H7 (cell line): Measurements from ENCODE around the gene SPAG16. TPM values are rescaled to one million over a fixed set of nuclear protein-coding genes. Genes with fewer than 3 reads are reported as not detected.

ENCODE experiments used
- DNase-seq: peaks from one replicate; pipeline ENCODE4 v3.0.0; 2012
- H3K27me3 ChIP-seq: 2 replicates; pipeline ENCODE4 v1.6.0; 2011; ENCODE audit warnings: mild to moderate bottlenecking, low read length; ENCODE audit not compliant: control insufficient read depth, insufficient read depth
- H3K36me3 ChIP-seq: replicated peaks from 2 replicates; pipeline ENCODE4 v1.5.1; 2011; ENCODE audit warnings: low read length; ENCODE audit not compliant: control insufficient read depth, insufficient read depth
- H3K4me3 ChIP-seq: 2 replicates; pipeline ENCODE4 v1.5.1; 2011; ENCODE audit warnings: low read depth, mild to moderate bottlenecking, control low read depth, low read length, moderate library complexity; ENCODE audit not compliant: insufficient read depth
- total RNA-seq: library from RNA; depleted of rRNA; stranded (reverse); fragments of >200 nt; shearing (Covaris generic); gene quantifications from 2 replicates; pipeline ENCODE4 v1.2.3, GENCODE V29; 2014

Gene SPAG16
- total RNA-seq, 1 experiment from 2014 or later = 17.2 TPM

DNA sequence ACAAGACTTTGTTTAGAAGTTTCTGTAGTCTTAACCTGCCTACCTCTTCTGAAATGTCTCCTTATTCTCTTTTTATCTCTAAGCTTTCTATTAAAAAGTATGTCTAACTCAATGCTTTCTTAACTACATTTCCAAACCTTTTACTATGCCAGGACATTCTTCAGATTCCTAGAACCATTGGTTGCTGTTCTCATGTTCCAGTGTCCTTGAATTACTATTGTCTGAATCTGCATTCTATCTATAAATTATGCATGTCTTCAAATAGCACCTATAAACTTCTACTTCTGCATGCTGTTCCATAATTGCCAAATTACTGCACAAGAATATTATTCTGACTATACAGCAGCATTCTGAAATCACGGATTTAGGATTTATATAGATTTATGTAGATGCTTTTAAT, 960.6 kb downstream of the SPAG16 start:
- no peaks in the 10 kb centered on the region for H3K36me3 ChIP-seq
- DNase-seq = no peak

GRCh38 chr2:214246417-214246816, 962.2 kb downstream of the SPAG16 start:
- Histone ChIP-seq H3K27me3 (no peaks in the 10 kb centered on the region), H3K36me3 (no peaks in the 10 kb centered on the region), H3K4me3 (no peak overlapping the region)
- no peak for DNase-seq

More for the DNA sequence above, 960.6 kb downstream of the SPAG16 start:
- Histone ChIP-seq H3K4me3 (no peak overlapping the region), H3K27me3 (no peaks in the 10 kb centered on the region)

DNA sequence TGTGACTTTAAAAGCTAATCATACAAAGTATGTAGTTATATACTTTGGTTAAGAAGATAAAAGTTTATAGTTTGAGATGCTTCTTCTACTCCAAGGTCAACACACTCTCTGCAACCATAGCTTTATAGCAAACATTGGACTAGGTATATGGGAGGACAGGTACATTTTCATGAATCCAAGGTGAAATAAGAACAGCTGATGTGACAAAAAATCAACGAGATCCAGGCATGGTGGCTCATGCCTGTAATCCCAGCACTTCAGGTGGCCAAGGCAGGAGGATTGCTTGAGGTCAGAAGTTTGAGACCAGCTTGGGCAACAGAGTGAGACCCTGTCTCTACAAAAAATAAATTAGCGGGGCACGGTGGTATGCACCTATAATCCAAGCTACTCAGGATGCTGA, 963.3 kb downstream of the SPAG16 start:
- no peaks in the 10 kb centered on the region for H3K27me3 ChIP-seq
- H3K4me3 ChIP-seq = no peak overlapping the region
- no peak for DNase-seq
- no peaks in the 10 kb centered on the region for H3K36me3 ChIP-seq

GRCh38 chr2:214255046-214255445, 970.8 kb downstream of the SPAG16 start:
- no peaks in the 10 kb centered on the region for H3K27me3 ChIP-seq
- DNase-seq = no peak
- no peak overlapping the region for H3K4me3 ChIP-seq
- H3K36me3 ChIP-seq = no peaks in the 10 kb centered on the region

DNA sequence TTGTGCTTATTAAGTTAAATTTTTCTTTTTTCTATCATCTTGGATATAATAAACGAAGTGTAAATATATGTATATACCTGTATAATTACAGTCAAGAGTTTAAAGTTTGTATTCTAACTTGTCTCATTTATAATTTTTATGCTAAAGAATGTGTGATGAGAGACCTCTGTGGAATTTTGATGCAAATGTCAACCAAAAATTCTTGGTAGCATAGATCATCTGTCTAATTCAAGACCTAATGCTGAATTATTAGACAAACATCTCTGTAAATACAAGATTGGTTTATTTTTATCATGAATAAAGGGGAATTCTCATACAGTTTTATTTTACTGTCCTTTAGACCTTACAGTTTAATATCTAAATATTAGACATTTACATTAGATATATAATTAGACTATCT, 977.4 kb downstream of the SPAG16 start:
- Histone ChIP-seq H3K36me3 (no peaks in the 10 kb centered on the region), H3K27me3 (no peaks in the 10 kb centered on the region), H3K4me3 (no peak overlapping the region)
- DNase-seq = no peak

DNA sequence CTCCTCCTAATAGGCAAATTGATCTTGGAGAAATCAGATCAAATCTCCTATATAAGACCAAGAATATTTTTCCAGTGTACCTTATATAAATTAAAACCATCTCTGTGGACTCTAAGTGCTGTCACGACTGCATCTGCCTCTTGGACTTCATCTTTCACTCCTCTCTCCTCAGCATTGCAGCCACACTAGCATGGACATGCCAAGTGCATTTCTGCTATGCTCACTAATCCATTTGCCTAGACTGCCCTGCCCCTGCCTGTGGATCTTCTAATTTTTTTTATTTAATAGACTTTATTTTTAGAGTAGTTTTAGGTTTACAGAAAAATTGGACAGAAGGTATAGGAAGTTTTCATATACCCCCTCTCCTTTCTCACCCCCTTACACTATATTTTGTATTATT, 979.9 kb downstream of the SPAG16 start:
- H3K4me3 ChIP-seq = no peak overlapping the region
- H3K27me3 ChIP-seq = no peaks in the 10 kb centered on the region
- no peak for DNase-seq
- H3K36me3 ChIP-seq = no peaks in the 10 kb centered on the region

GRCh38 chr2:214265991-214266489, 981.8 kb downstream of the SPAG16 start:
- Histone ChIP-seq H3K27me3 (no peaks in the 10 kb centered on the region), H3K4me3 (no peak overlapping the region), H3K36me3 (no peaks in the 10 kb centered on the region)
- DNase-seq = no peak

- no peak for DNase-seq
- no peak overlapping the region for H3K4me3 ChIP-seq
- H3K27me3 ChIP-seq = no peaks in the 10 kb centered on the region
- H3K36me3 ChIP-seq = no peaks in the 10 kb centered on the region
These were observed 993.6 kb downstream of the SPAG16 start for GRCh38 chr2:214277880-214278279.

DNA sequence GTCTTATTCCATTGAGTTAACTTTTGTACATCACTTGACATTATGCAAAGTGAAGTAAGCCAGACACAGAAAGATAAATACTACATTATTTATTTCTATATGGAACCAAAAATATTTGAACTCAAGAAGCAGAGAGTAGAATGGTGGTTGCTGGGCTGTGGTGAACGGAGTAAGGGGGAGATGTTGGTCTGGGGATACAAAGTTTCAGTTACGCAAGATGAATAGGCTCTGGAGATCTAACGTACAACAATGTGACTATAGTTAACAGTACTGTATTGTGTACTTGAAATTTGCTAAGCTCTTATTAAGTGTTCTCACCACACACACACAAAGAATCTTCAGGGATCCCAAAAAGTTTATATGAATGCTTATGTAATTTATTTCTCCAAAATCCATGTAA, 1001.7 kb downstream of the SPAG16 start:
- no peaks in the 10 kb centered on the region for H3K36me3 ChIP-seq
- no peak for DNase-seq
- no peak overlapping the region for H3K4me3 ChIP-seq
- no peaks in the 10 kb centered on the region for H3K27me3 ChIP-seq

DNA sequence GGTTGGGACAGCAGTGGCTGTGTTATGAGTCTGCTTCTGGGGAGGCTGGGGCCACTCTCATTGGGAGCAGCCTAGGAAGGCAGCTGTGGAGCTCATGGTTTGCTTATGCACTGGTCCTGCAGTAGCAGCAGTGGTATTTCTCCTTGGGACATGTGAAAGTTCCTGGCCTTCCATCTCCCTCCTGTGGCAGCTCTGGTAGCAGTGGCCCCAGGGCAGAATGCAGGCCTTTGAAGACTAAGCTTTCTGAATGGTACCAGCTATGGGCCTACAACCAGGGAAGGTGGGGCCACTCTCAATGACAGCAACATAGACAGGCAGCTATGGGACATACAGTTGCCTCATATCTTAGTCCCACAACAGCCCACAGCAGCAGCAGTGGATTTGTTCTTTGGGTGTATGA, 1009.3 kb downstream of the SPAG16 start:
- no peaks in the 10 kb centered on the region; the same call in 1 of the 2 replicates for H3K36me3 ChIP-seq
- no peaks in the 10 kb centered on the region for H3K27me3 ChIP-seq
- peak; percentile 19 for DNase-seq
- no peak overlapping the region for H3K4me3 ChIP-seq

DNA sequence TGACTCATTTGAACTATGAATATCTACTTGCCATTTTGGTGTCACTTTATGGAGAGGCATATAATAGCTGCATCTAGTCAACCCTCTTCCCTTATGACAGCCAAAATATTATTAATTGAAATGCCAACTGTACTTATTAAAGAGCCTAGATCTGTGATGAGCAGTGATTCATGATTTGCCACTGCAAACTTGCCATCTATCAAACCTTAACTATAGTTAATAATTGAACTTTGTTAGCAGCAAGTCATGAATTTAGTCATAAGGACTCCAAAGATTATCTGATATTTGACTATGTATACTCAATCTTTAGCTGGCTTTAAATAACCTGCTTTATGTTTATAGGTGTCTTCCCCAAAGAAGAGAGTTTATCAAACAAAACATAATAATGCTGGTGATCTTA, 1010.2 kb downstream of the SPAG16 start:
- Histone ChIP-seq H3K27me3 (no peaks in the 10 kb centered on the region), H3K36me3 (no peaks in the 10 kb centered on the region; the same call in 1 of the 2 replicates), H3K4me3 (no peak overlapping the region)
- DNase-seq = no peak

GRCh38 chr2:214297423-214297822, 1013.2 kb downstream of the SPAG16 start:
- Histone ChIP-seq H3K27me3 (no peaks in the 10 kb centered on the region), H3K36me3 (no peaks in the 10 kb centered on the region; the same call in 1 of the 2 replicates), H3K4me3 (no peak overlapping the region)
- no peak for DNase-seq

DNA sequence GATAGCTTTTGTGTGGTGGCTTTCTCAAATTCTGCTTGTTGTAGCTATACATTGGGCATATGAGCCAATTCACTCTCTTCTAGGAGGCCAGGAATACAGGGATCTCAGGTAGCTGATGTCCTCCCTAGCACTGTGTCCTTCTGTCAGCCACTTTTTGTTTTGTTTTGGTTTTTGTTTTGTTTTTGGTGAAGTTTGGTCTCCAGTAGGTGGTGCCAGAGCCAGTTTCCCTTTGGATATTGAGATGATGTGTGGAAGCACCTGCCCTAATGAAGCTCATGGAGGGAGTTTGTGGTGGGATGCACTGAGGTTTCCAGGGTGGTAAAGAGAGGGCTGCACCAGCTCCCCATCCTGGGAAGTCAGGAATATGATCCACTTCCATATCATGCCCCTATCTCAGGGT, 1026.1 kb downstream of the SPAG16 start:
- H3K36me3 ChIP-seq = no peaks in the 10 kb centered on the region
- no peak overlapping the region for H3K4me3 ChIP-seq
- DNase-seq = no peak
- H3K27me3 ChIP-seq = no peaks in the 10 kb centered on the region

- H3K36me3 ChIP-seq = no peaks in the 10 kb centered on the region
- peak; percentile 31 for DNase-seq
- no peak overlapping the region for H3K4me3 ChIP-seq
- no peaks in the 10 kb centered on the region for H3K27me3 ChIP-seq
These were observed 1026.8 kb downstream of the SPAG16 start for GRCh38 chr2:214311031-214311533.

DNA sequence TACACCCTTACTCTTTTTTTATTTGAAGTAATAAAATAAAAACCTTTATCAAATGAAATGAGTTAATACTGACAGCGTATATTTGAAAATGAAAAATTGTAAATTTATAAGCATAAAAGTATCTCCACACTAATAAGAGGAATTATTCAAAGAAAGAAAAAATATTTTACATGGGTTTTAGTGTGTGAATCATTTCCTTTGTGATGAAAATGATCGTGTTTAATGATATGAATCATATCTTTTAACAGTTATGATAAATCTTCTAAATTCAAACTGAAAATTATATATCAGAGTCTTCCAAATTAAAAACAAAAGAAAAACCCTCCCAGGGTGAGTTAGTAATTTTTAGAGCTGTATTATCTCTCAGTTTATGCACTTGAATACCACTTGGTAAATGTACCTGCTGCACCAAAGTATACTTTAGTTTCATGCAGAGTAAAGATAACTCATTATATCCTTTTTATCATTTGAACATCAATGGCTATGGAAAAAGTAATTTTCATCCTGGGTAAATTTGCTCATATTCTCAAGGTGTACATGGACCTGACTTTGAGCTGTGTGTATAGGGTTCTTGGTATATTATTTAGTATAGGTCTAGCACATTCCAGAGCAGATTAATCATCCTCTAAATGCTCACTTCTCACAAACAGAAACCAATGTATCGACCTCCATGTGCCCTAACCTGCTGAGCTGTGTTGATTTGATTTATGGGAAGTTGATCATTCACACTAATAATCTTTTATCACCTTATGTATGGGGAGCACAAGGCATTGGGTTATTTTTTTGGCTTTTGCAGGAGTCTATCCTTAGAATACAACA, 1027.9 kb downstream of the SPAG16 start:
- no peak for DNase-seq
- Histone ChIP-seq H3K36me3 (no peaks in the 10 kb centered on the region), H3K4me3 (no peak overlapping the region), H3K27me3 (no peaks in the 10 kb centered on the region)
